Ovary (tissue), 9 donors: ENCODE measurements around the gene TYMP. TPM values are rescaled to one million over a fixed set of nuclear protein-coding genes. Genes with fewer than 3 reads are reported as not detected.
A peak's percentile ranks its signal among the peaks of the same experiment; 100 is the strongest.

Experiments used
- DNase-seq, 5 donors: peaks; one replicate each; pipeline ENCODE4 v3.0.0-alpha.2; 2019 to 2020
- H3K27ac ChIP-seq, 2 donors: fragments of 200-600 bp; one replicate each; pipeline versions ENCODE4 v1.5.1 to v1.8.0; 2019 to 2022
- H3K27me3 ChIP-seq: fragments of 200-600 bp; one replicate; pipeline ENCODE4 v1.8.0; 2022
- H3K36me3 ChIP-seq: fragments of 200-600 bp; sonication (generic); one replicate; pipeline ENCODE4 v1.5.1; 2019
- H3K4me1 ChIP-seq: one replicate; pipeline ENCODE4 v1.8.1; 2013; ENCODE audit warnings: mild to moderate bottlenecking, moderate library complexity; ENCODE audit not compliant: insufficient read depth
- H3K4me3 ChIP-seq: fragments of 200-600 bp; sonication (generic); one replicate; pipeline ENCODE4 v1.5.1; 2017
- H3K9me3 ChIP-seq, 2 donors: fragments of 200-600 bp in 1 of 2; sonication (generic) in 1 of 2; one replicate each; pipeline versions ENCODE4 v1.5.1 to v1.8.1; 2013 to 2019; ENCODE audit warnings: mild to moderate bottlenecking in 1 of 2, moderate library complexity in 1 of 2
- CTCF ChIP-seq, 3 donors: fragments of 450-650 bp in 2 of 3; fragments of 200-600 bp in 1 of 3; IDR thresholded peaks; one replicate each; pipeline versions ENCODE4 v1.5.1 to v1.8.0; 2016 to 2022; ENCODE audit warnings: antibody characterized with exemption in 3 of 3, mild to moderate bottlenecking in 1 of 3
- EP300 ChIP-seq: sonication (generic); formaldehyde crosslinking; IDR thresholded peaks from one replicate; pipeline ENCODE4 v1.6.1; 2017; ENCODE audit warnings: antibody characterized with exemption
- POLR2A ChIP-seq: fragments of 450-650 bp; IDR thresholded peaks from one replicate; pipeline ENCODE4 v1.6.1; 2017; ENCODE audit warnings: antibody characterized with exemption, mild to moderate bottlenecking, moderate library complexity
- WGBS, 3 donors: extraction: QIAGEN DNeasy Blood & Tissue Kit in 1 of 3; methylation state at CpG; one replicate each; pipeline versions ENCODE4 v1.1.5 to v1.1.7; 2013 to 2017; 5-methylcytosine and 5-hydroxymethylcytosine counted together
- intact Hi-C, 4 donors: fragments of 100-400 bp; cut with DNase I; formaldehyde crosslinking; loops; one replicate each; pipeline versions ENCODE4 v1.11.0 to v1.15.1; 2022 to 2023
- polyA plus RNA-seq, 2 donors: library from polyadenylated mRNA; stranded (reverse); fragments of 200-250 nt in 1 of 2; fragments of 350-450 nt in 1 of 2; fragmentation: Illumina TruSeq in 1 of 2; extraction: RNeasy Lipid Tissue Mini Kit (QIAGEN cat#74804) in 1 of 2; gene quantifications; one replicate each; pipeline ENCODE4 v1.2.3, GENCODE V29; 2013 to 2014
- total RNA-seq, 7 donors: library from RNA; depleted of rRNA in 2 of 7; stranded (reverse); fragments of >200 nt in 2 of 7; fragmentation: NEBNext Ultra II Directional in 3 of 7; extraction: Animal tissue kit (Norgen Biotek cat#: 25700) in 3 of 7; gene quantifications; one replicate each; pipeline versions ENCODE4 v1.1.0 to v1.2.4, GENCODE V29; 2016 to 2023
- donor health status: DM: no; HTN: no; CAD: no; lungs with moderate emphysema.
- donor health status: DM: no; HTN: no; CAD: no.
- donor health status: Bipolar disorder and iron deficiency.
- donor health status: DM: yes; HTN: yes; CAD: no.
- donor health status: DM: no; HTN: no; CAD: no.
- donor health status: DM: yes; HTN: yes; CAD: no.

The TYMP gene
- total and polyA plus RNA-seq, 9 donors = 2.7 to 72.4 (median 14.8) TPM

DNA sequence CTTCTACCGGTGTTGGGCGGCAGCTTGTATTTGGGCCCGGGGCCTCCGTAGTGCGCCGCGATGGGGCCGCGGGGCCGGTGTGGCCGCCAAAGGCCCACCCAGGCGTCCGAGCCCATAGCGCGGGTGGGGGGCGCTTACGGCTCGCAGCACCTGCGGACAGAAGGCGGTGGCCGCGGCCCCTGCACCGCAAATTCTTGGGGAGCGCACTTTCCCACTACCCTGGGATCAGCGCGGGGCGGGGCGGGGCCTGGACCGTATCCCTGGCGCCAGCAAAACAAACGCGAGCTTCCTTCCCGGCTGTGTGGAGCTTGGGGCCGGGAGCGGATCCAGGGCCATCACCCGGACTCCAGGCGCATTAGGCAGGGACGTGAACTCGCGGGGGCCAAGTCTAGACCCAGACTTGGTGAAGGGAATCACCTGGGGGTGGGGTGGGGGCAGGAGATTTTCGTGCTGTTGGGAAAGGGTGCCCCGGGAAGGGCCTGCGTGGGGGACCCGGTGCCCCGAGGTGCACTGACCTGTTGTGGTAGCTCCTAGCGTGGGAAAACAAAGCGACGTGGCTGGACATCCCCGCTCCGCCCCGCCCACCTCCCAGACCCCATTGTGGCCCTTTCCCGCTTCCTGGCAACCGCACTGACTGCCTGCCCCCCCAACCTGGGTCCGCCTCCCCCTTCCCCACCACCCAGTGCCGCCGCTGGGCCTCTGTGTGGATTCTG, 2.3 kb upstream of the TYMP start:
- DNase-seq = peak in 4 of 5 donors; percentile 45 to 71 (median 62)
- Histone ChIP-seq H3K27me3 (peaks cover 6% of the 10 kb centered on the region), H3K4me1 (peaks cover 19% of the 10 kb centered on the region), H3K27ac (no peak overlapping the region), H3K36me3 (no peaks in the 10 kb centered on the region), H3K9me3 (no peaks in the 10 kb centered on the region), H3K4me3 (peak overlapping the region; percentile 37)
- TF ChIP-seq EP300 (no peak), POLR2A (no peak), CTCF (IDR thresholded peaks at IDR 0.05) (no peak)
- WGBS, 3 donors = 3 to 6% (median 3%) methylated on average over 51 to 56 of the region's 56 CpGs
- intact Hi-C loops = no loop called here

DNA sequence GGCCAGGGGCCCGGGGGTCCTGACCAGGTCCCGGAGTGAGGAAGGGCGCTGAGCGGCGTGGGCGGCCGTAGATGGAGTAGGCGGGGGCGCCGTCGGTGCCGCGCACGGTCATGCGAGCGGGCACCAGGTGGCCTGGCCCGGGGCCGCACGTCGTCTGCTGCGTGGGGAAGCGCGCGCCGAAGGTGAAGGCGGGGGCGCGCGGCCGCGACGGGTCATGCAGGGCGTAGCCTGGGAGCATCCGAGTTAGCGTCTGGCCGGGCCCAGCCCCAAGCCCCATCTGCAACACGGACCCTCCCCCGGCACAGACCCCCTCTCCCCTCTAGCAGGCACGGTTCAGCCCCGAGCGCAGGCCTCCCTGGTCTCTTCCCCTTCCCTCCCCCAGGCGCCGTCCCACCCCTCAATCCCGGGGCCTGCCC, 1.7 kb upstream of the TYMP start:
- DNase-seq = no peak
- 1% methylated on average over 18 to 44 of the region's 44 CpGs for WGBS, 3 donors
- intact Hi-C loops = no loop called here
- no peaks in the 10 kb centered on the region for H3K9me3 ChIP-seq
- peak overlapping the region; percentile 37 for H3K4me3 ChIP-seq
- peaks cover 6% of the 10 kb centered on the region for H3K27me3 ChIP-seq
- no peak overlapping the region for H3K27ac ChIP-seq
- H3K36me3 ChIP-seq = no peaks in the 10 kb centered on the region
- H3K4me1 ChIP-seq = peaks cover 23% of the 10 kb centered on the region
- TF ChIP-seq POLR2A (no peak), EP300 (no peak), CTCF (IDR thresholded peaks at IDR 0.05) (no peak)

GRCh38 chr22:50530877-50531545, 1.2 kb upstream of the TYMP start:
- DNase-seq = peak in 3 of 5 donors; percentile 49 to 72 (median 71)
- Histone ChIP-seq H3K9me3 (no peaks in the 10 kb centered on the region), H3K4me1 (peaks cover 25% of the 10 kb centered on the region), H3K4me3 (peak overlapping the region; percentile 37), H3K36me3 (no peaks in the 10 kb centered on the region), H3K27me3 (peaks cover 6% of the 10 kb centered on the region), H3K27ac (peak overlapping the region in 1 of 2 donors; percentile 39)
- TF ChIP-seq CTCF (IDR thresholded peaks at IDR 0.05) (no peak), POLR2A (no peak), EP300 (no peak)
- 3 to 6% (median 4%) methylated on average over 33 to 53 of the region's 53 CpGs for WGBS, 3 donors
- intact Hi-C loops = no loop called here

DNA sequence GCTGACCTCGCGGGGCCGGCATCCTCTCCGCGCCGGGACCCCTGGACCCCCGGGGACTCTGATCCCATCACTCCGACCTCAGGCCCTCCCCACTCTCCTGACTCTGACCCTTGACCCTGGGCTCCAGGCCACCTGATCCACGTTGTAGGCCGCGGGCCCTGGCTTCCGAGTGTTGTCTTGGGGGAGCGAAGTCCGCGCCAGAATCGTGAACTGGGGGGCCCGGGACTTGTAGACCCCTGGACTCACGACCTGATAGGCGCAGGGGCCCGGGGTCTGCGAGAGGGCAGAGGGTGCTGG, 716 bp upstream of the TYMP start:
- H3K36me3 ChIP-seq = no peaks in the 10 kb centered on the region
- intact Hi-C loops = no loop called here
- H3K4me3 ChIP-seq = peak overlapping the region; percentile 37
- 0 to 1% (median 1%) methylated on average over 17 to 21 of the region's 21 CpGs for WGBS, 3 donors
- DNase-seq = peak in 3 of 5 donors; percentile 56 to 64 (median 61)
- peaks cover 6% of the 10 kb centered on the region for H3K27me3 ChIP-seq
- TF ChIP-seq CTCF (IDR thresholded peaks at IDR 0.05) (no peak), EP300 (no peak), POLR2A (no peak)
- peaks cover 25% of the 10 kb centered on the region for H3K4me1 ChIP-seq
- H3K9me3 ChIP-seq = no peaks in the 10 kb centered on the region
- H3K27ac ChIP-seq = peak overlapping the region in 1 of 2 donors; percentile 39
